GM23338 (cell line): ENCODE results near the gene AQP12B. TPM values are rescaled to one million over a fixed set of nuclear protein-coding genes. Genes with fewer than 3 reads are reported as not detected.

Source experiments
- ATAC-seq: fragments of 200-7000 bp; cut with Tn5 transposase; 3 replicates; pipeline ENCODE4 v1.9.1; 2020
- DNase-seq: peaks from one replicate; pipeline ENCODE4 v3.0.0-alpha.2; 2015; ENCODE audit warnings: low spot score
- H2AFZ ChIP-seq: fragments of 200-600 bp; sonication (generic); 2 replicates; pipeline ENCODE4 v1.8.0; 2016; ENCODE audit warnings: antibody characterized with exemption, mild to moderate bottlenecking, moderate library complexity
- H3F3A ChIP-seq: fragments of 200-600 bp; sonication (generic); replicated peaks from 2 replicates; pipeline ENCODE4 v1.8.0; 2017; ENCODE audit warnings: antibody characterized with exemption, mixed run types, low read depth
- H3K27ac ChIP-seq: fragments of 200-600 bp; sonication (generic); 2 replicates; pipeline ENCODE4 v1.6.1; 2016; ENCODE audit warnings: low read depth
- H3K27me3 ChIP-seq: fragments of 200-600 bp; sonication (generic); 2 replicates; pipeline ENCODE4 v1.8.0; 2016; ENCODE audit warnings: mild to moderate bottlenecking, mixed run types, moderate library complexity; ENCODE audit not compliant: insufficient read depth
- H3K36me3 ChIP-seq: fragments of 200-600 bp; sonication (generic); 2 replicates; pipeline ENCODE4 v1.8.0; 2016; ENCODE audit warnings: mild to moderate bottlenecking; ENCODE audit not compliant: insufficient read depth
- H3K4me1 ChIP-seq: fragments of 200-600 bp; sonication (generic); 2 replicates; pipeline ENCODE4 v1.8.0; 2016; ENCODE audit warnings: mild to moderate bottlenecking, moderate library complexity; ENCODE audit not compliant: insufficient read depth
- H3K4me2 ChIP-seq: fragments of 200-600 bp; sonication (generic); 2 replicates; pipeline ENCODE4 v1.7.1; 2017; ENCODE audit warnings: mixed run types
- H3K4me3 ChIP-seq: fragments of 200-600 bp; sonication (generic); 2 replicates; pipeline ENCODE4 v1.6.1; 2016; ENCODE audit warnings: mixed run types
- H3K79me2 ChIP-seq: fragments of 200-600 bp; sonication (generic); replicated peaks from 2 replicates; pipeline ENCODE4 v1.8.0; 2017; ENCODE audit warnings: mild to moderate bottlenecking; ENCODE audit not compliant: insufficient read depth
- H3K9me2 ChIP-seq: fragments of 200-600 bp; sonication (generic); 2 replicates; pipeline ENCODE4 v1.8.0; 2017; ENCODE audit not compliant: insufficient read depth
- H4K20me1 ChIP-seq: fragments of 200-600 bp; sonication (generic); replicated peaks from 2 replicates; pipeline ENCODE4 v1.8.0; 2017; ENCODE audit warnings: mild to moderate bottlenecking; ENCODE audit not compliant: insufficient read depth
- H3K27ac Mint-ChIP-seq: 2 replicates; pipeline ENCODE4 v1.8.0; 2020; ENCODE audit warnings: inconsistent platforms, mild to moderate bottlenecking, moderate library complexity, mixed read lengths
- H3K27me3 Mint-ChIP-seq: 3 replicates; pipeline ENCODE4 v1.8.0; 2022; ENCODE audit warnings: low read depth, mild to moderate bottlenecking, moderate library complexity, mixed read lengths, inconsistent platforms; ENCODE audit not compliant: insufficient read depth, poor library complexity
- H3K36me3 Mint-ChIP-seq: 3 replicates; pipeline ENCODE4 v1.8.0; 2021; ENCODE audit warnings: low read depth, mild to moderate bottlenecking, inconsistent platforms, moderate library complexity, mixed read lengths
- H3K4me1 Mint-ChIP-seq: 3 replicates; pipeline ENCODE4 v1.8.0; 2020; ENCODE audit warnings: mild to moderate bottlenecking, inconsistent platforms, mixed read lengths
- H3K4me3 Mint-ChIP-seq: 3 replicates; pipeline ENCODE4 v1.8.0; 2021; ENCODE audit warnings: moderate library complexity, mild to moderate bottlenecking, inconsistent platforms, mixed read lengths
- H3K9me3 Mint-ChIP-seq: 3 replicates; pipeline ENCODE4 v1.8.0; 2020; ENCODE audit warnings: moderate library complexity, mild to moderate bottlenecking, inconsistent platforms, mixed read lengths
- CREB1 ChIP-seq: fragments of 250-450 bp; sonication (Bioruptor Pico); IDR thresholded peaks from 2 replicates; pipeline ENCODE4 v1.5.0; 2020; ENCODE audit warnings: low read depth, mild to moderate bottlenecking, moderate library complexity
- EZH2 ChIP-seq: fragments of 200-600 bp; sonication (generic); IDR thresholded peaks from one replicate; pipeline ENCODE4 v1.8.0; 2017; ENCODE audit warnings: antibody characterized with exemption, mild to moderate bottlenecking, low read depth; ENCODE audit not compliant: unreplicated experiment
- EZH2phosphoT487 ChIP-seq: fragments of 200-600 bp; sonication (generic); IDR thresholded peaks from one replicate; pipeline ENCODE4 v1.8.1; 2018; ENCODE audit warnings: antibody characterized with exemption; ENCODE audit not compliant: unreplicated experiment
- JUNB ChIP-seq: IDR thresholded peaks from one replicate; pipeline ENCODE4 v1.6.1; 2016; ENCODE audit warnings: antibody characterized with exemption; ENCODE audit not compliant: unreplicated experiment
- NANOG ChIP-seq: IDR thresholded peaks from 2 replicates; pipeline ENCODE4 v1.6.1; 2016; ENCODE audit warnings: antibody characterized with exemption, borderline replicate concordance
- POLR2AphosphoS5 ChIP-seq: IDR thresholded peaks from 2 replicates; pipeline ENCODE4 v1.6.1; 2016; ENCODE audit warnings: antibody characterized with exemption, low read depth
- STAT1 ChIP-seq: IDR thresholded peaks from one replicate; pipeline ENCODE4 v1.6.1; 2016; ENCODE audit warnings: antibody characterized with exemption; ENCODE audit not compliant: unreplicated experiment
- ZNF114 ChIP-seq: fragments of 250-450 bp; sonication (Bioruptor Pico); IDR thresholded peaks from 2 replicates; pipeline ENCODE4 v1.5.0; 2020; ENCODE audit warnings: mild to moderate bottlenecking, moderate library complexity
- ZNF331 ChIP-seq: fragments of 250-450 bp; sonication (Bioruptor Pico); IDR thresholded peaks from 2 replicates; pipeline ENCODE4 v1.5.0; 2020; ENCODE audit warnings: low read depth, mild to moderate bottlenecking, moderate library complexity
- polyA plus RNA-seq: library from polyadenylated mRNA; unstranded; fragments of >200 nt; fragmentation: Nextera tagmentation; extraction: Ambion mirVana; gene quantifications from 2 replicates; pipeline ENCODE4 v1.2.1, GENCODE V29; 2016
- total RNA-seq: library from RNA; depleted of rRNA; stranded (reverse); fragments of >200 nt; shearing (Covaris generic); gene quantifications from 2 replicates; pipeline ENCODE4 v1.2.3, GENCODE V29; 2014
- TF ChIP-seq, protein P1 (sequence below), 2 experiments: fragments of 200-600 bp in 1 of 2; sonication (generic) in 1 of 2; conservative IDR thresholded peaks; 2 replicates each; pipeline versions ENCODE4 v1.5.1 to v1.6.1; 2016 to 2017; ENCODE audit warnings: antibody characterized with exemption in 2 of 2, low read depth in 2 of 2, mild to moderate bottlenecking in 2 of 2, moderate library complexity in 1 of 2
- TF ChIP-seq, protein P2 (sequence below): IDR thresholded peaks from one replicate; pipeline ENCODE4 v1.6.1; 2018; ENCODE audit warnings: antibody characterized with exemption; ENCODE audit not compliant: unreplicated experiment
- TF ChIP-seq, protein P3 (sequence below): IDR thresholded peaks from 2 replicates; pipeline ENCODE4 v1.6.1; 2016; ENCODE audit warnings: antibody characterized with exemption
- TF ChIP-seq, protein P4 (sequence below): fragments of 250-450 bp; sonication (Bioruptor Pico); IDR thresholded peaks from 2 replicates; pipeline ENCODE4 v1.5.0; 2020; ENCODE audit warnings: mild to moderate bottlenecking, moderate library complexity

The AQP12B gene
- total and polyA plus RNA-seq, 2 experiments from 2014 or later, result not detected

DNA sequence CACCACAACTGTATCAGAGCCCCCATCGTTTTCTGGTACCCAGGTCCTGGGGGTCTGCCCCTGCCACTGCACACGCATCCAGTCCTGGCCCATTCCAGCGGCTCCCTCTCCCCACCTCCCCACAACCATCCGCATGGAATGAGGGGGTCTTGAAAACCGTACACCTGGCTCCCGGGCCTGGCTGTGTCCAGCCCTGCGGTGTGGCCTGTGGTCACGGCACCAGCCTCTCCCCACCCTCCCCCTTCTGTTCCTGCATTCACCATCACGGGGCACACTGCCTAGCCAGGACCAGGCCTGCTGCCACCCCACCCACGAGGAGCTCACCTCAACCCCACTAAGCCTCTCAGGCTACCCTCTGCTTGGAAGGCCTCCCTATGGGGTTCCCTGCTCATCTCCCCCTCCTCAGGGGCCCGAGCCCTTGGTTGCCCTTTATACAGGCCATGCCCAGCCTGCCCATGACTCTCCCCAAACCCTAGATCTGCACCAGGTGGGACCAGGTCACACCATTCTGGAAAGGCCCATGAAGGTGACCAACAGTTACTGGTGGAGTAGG is 46.0 kb downstream of the AQP12B start:
- no peaks in the 10 kb centered on the region for H3K4me1 Mint-ChIP-seq
- Histone ChIP-seq H3K4me1 (no peaks in the 10 kb centered on the region), H3K36me3 (no peaks in the 10 kb centered on the region), H3K27ac (no peak overlapping the region), H3F3A (no peaks in the 10 kb centered on the region), H3K27me3 (no peaks in the 10 kb centered on the region), H3K4me2 (no peak overlapping the region), H2AFZ (no peak overlapping the region), H3K9me2 (no peaks in the 10 kb centered on the region), H3K79me2 (no peaks in the 10 kb centered on the region), H3K4me3 (no peak overlapping the region), H4K20me1 (no peaks in the 10 kb centered on the region)
- no peak overlapping the region for H3K27ac Mint-ChIP-seq
- no peak overlapping the region for H3K4me3 Mint-ChIP-seq
- TF ChIP-seq, protein P1, sequence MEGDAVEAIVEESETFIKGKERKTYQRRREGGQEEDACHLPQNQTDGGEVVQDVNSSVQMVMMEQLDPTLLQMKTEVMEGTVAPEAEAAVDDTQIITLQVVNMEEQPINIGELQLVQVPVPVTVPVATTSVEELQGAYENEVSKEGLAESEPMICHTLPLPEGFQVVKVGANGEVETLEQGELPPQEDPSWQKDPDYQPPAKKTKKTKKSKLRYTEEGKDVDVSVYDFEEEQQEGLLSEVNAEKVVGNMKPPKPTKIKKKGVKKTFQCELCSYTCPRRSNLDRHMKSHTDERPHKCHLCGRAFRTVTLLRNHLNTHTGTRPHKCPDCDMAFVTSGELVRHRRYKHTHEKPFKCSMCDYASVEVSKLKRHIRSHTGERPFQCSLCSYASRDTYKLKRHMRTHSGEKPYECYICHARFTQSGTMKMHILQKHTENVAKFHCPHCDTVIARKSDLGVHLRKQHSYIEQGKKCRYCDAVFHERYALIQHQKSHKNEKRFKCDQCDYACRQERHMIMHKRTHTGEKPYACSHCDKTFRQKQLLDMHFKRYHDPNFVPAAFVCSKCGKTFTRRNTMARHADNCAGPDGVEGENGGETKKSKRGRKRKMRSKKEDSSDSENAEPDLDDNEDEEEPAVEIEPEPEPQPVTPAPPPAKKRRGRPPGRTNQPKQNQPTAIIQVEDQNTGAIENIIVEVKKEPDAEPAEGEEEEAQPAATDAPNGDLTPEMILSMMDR (conservative IDR thresholded peaks at IDR 0.05; ENCODE audit: low read depth in 2 of 2), result no peak
- TF ChIP-seq, protein P2, sequence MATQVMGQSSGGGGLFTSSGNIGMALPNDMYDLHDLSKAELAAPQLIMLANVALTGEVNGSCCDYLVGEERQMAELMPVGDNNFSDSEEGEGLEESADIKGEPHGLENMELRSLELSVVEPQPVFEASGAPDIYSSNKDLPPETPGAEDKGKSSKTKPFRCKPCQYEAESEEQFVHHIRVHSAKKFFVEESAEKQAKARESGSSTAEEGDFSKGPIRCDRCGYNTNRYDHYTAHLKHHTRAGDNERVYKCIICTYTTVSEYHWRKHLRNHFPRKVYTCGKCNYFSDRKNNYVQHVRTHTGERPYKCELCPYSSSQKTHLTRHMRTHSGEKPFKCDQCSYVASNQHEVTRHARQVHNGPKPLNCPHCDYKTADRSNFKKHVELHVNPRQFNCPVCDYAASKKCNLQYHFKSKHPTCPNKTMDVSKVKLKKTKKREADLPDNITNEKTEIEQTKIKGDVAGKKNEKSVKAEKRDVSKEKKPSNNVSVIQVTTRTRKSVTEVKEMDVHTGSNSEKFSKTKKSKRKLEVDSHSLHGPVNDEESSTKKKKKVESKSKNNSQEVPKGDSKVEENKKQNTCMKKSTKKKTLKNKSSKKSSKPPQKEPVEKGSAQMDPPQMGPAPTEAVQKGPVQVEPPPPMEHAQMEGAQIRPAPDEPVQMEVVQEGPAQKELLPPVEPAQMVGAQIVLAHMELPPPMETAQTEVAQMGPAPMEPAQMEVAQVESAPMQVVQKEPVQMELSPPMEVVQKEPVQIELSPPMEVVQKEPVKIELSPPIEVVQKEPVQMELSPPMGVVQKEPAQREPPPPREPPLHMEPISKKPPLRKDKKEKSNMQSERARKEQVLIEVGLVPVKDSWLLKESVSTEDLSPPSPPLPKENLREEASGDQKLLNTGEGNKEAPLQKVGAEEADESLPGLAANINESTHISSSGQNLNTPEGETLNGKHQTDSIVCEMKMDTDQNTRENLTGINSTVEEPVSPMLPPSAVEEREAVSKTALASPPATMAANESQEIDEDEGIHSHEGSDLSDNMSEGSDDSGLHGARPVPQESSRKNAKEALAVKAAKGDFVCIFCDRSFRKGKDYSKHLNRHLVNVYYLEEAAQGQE, result no peak
- TF ChIP-seq NANOG (no peak), EZH2phosphoT487 (no peak), JUNB (no peak), STAT1 (no peak), CREB1 (CRISPR knock-in tag) (no peak), EZH2 (no peak), ZNF114 (CRISPR knock-in tag) (no peak), POLR2AphosphoS5 (no peak), ZNF331 (CRISPR knock-in tag) (no peak)
- TF ChIP-seq, protein P3, sequence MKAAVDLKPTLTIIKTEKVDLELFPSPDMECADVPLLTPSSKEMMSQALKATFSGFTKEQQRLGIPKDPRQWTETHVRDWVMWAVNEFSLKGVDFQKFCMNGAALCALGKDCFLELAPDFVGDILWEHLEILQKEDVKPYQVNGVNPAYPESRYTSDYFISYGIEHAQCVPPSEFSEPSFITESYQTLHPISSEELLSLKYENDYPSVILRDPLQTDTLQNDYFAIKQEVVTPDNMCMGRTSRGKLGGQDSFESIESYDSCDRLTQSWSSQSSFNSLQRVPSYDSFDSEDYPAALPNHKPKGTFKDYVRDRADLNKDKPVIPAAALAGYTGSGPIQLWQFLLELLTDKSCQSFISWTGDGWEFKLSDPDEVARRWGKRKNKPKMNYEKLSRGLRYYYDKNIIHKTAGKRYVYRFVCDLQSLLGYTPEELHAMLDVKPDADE, result no peak
- TF ChIP-seq, protein P4, sequence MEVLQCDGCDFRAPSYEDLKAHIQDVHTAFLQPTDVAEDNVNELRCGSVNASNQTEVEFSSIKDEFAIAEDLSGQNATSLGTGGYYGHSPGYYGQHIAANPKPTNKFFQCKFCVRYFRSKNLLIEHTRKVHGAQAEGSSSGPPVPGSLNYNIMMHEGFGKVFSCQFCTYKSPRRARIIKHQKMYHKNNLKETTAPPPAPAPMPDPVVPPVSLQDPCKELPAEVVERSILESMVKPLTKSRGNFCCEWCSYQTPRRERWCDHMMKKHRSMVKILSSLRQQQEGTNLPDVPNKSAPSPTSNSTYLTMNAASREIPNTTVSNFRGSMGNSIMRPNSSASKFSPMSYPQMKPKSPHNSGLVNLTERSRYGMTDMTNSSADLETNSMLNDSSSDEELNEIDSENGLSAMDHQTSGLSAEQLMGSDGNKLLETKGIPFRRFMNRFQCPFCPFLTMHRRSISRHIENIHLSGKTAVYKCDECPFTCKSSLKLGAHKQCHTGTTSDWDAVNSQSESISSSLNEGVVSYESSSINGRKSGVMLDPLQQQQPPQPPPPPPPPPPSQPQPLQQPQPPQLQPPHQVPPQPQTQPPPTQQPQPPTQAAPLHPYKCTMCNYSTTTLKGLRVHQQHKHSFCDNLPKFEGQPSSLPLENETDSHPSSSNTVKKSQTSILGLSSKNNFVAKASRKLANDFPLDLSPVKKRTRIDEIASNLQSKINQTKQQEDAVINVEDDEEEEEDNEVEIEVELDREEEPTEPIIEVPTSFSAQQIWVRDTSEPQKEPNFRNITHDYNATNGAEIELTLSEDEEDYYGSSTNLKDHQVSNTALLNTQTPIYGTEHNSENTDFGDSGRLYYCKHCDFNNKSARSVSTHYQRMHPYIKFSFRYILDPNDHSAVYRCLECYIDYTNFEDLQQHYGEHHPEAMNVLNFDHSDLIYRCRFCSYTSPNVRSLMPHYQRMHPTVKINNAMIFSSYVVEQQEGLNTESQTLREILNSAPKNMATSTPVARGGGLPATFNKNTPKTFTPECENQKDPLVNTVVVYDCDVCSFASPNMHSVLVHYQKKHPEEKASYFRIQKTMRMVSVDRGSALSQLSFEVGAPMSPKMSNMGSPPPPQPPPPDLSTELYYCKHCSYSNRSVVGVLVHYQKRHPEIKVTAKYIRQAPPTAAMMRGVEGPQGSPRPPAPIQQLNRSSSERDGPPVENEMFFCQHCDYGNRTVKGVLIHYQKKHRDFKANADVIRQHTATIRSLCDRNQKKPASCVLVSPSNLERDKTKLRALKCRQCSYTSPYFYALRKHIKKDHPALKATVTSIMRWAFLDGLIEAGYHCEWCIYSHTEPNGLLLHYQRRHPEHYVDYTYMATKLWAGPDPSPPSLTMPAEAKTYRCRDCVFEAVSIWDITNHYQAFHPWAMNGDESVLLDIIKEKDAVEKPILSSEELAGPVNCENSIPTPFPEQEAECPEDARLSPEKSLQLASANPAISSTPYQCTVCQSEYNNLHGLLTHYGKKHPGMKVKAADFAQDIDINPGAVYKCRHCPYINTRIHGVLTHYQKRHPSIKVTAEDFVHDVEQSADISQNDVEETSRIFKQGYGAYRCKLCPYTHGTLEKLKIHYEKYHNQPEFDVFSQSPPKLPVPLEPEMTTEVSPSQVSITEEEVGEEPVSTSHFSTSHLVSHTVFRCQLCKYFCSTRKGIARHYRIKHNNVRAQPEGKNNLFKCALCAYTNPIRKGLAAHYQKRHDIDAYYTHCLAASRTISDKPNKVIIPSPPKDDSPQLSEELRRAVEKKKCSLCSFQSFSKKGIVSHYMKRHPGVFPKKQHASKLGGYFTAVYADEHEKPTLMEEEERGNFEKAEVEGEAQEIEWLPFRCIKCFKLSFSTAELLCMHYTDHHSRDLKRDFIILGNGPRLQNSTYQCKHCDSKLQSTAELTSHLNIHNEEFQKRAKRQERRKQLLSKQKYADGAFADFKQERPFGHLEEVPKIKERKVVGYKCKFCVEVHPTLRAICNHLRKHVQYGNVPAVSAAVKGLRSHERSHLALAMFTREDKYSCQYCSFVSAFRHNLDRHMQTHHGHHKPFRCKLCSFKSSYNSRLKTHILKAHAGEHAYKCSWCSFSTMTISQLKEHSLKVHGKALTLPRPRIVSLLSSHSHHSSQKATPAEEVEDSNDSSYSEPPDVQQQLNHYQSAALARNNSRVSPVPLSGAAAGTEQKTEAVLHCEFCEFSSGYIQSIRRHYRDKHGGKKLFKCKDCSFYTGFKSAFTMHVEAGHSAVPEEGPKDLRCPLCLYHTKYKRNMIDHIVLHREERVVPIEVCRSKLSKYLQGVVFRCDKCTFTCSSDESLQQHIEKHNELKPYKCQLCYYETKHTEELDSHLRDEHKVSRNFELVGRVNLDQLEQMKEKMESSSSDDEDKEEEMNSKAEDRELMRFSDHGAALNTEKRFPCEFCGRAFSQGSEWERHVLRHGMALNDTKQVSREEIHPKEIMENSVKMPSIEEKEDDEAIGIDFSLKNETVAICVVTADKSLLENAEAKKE (CRISPR knock-in tag), result no peak
- peaks cover 11% of the 10 kb centered on the region for H3K36me3 Mint-ChIP-seq
- ATAC-seq, result no peak
- H3K9me3 Mint-ChIP-seq, result peaks cover 51% of the 10 kb centered on the region
- peaks cover 11% of the 10 kb centered on the region for H3K27me3 Mint-ChIP-seq
- no peak for DNase-seq
